ENCODE results near the gene GTPBP4.

Gene GTPBP4

DNA sequence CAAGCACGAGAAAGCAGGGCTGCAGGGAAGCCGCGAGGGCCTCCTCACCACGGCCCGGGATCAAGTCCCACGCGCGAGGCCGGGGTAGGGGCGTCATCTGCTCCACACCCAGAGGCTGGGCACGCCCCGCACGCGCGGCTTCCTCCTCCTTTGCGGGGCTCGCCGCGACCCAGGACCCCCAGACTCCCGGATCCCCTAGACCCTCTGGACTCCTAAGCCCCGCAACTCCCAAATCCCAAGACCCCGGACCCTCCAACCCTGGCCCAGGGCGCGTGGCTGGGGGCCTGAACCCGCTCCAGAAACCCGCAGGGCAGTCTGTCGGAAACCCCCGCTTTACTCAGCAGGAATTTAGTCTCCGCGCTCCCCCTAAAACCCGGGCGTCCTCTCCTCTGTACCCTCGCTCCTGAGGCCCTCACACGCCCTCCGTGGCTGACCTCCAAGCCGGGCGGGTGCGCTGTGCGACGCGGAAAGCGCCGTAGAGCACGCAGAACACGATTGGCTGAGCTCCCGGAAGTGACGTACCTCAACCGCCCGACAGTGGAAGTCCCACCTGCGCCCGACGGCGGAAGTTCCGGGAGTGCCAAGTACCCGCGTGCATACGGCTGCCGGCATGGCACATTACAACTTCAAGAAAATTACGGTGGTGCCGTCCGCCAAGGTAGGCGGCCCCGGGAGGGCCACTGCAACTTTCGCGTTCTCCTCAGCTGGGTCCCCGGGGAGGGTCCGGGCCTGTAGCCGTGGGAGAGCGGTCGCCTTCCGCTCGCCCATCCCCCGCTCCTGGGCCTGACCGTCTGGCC lies at the start of gene GTPBP4:
TSS of gene GTPBP4 (plus strand) at position 565 of the 797 bp plus-strand sequence. CDS start at position 611, 46 bp downstream.
- Mint-ChIP-seq H3K27ac (peak within 1 kb of the TSS; percentile 98), H3K36me3 (ENCODE audit: low read depth) (peaks cover 38% of the 10 kb centered on the region), H3K27me3 (no peaks in the 10 kb centered on the region), H3K4me3 (peak within 1 kb of the TSS; percentile 93), H3K9me3 (no peaks in the 10 kb centered on the region), H3K4me1 (ENCODE audit: low read depth) (peaks cover 48% of the 10 kb centered on the region)

DNA sequence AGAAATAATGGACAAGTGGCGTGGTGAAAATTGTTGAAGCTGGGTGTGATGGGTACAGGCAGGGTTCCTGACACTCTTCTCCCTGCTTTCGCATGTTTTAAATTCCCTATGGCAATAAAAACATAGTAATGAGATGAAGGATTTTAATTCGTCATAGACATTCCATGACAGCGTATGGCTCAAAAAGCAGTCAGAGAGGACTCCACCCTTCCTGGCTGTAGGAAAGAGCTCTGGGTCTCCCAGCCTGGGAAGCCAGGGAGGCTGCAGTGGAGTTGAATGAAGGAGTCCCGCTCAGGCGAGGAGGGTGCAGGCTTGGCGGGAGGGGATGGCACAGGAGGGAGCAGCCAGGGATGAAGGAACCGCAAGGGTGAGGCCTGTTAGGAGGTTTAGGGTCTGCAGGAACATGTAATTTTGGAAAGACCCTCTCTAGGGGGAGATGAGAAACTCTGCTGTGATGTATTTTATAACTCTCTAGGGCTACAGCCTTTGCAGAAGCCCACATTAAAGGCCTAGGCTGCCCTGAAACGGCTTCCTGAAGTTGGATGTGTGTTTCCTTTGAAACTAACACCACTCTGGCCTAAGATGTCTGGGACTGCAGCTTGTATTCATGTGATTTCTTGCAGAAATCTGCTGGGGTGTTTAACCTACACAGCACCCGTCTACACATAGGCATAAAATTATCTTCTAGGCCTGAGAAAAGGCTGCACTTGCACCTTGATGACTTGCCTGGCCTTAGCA lies 49.1 kb upstream of the GTPBP4 start:
- H3K4me3 Mint-ChIP-seq = no peak overlapping the region
- H3K27me3 Mint-ChIP-seq = no peaks in the 10 kb centered on the region
- no peaks in the 10 kb centered on the region for H3K9me3 Mint-ChIP-seq
- H3K27ac Mint-ChIP-seq = no peak overlapping the region
- H3K36me3 Mint-ChIP-seq (ENCODE audit: low read depth) = no peaks in the 10 kb centered on the region
- peaks cover 43% of the 10 kb centered on the region for H3K4me1 Mint-ChIP-seq (ENCODE audit: low read depth)

DNA sequence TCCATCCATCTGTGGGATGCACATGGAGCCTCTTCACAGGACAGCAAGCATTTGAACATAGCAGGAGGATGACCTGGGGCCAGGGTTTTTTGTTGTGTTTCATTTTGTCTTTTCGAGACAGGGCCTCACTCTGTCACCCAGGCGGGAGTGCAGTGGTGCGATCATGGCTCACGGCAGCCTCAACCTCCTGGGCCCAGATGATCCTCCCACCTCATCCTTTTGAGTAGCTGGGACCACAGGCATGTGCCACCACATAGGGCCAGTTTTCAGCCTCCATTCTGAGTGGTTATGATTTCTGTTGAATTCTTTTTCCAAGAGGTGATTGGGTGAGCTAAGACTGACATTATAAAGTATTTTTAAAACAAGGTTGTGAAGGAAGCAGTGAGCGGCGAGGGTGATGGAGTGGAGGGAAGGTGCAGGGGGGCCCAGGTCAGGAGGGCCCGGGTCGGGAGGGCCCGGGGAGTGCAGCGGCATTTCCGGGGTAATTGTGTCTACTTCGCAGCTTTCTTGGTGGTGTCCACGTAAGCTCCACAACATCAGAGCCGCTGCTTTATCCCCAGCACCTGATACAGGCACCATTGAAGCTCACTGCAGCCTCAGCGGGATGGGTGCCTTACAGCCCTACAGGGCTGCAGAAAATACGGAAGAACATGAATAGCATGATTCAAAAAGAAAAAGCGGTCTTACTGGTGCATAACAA lies 44.8 kb upstream of the GTPBP4 start:
- no peaks in the 10 kb centered on the region for H3K9me3 Mint-ChIP-seq
- no peak overlapping the region for H3K27ac Mint-ChIP-seq
- H3K36me3 Mint-ChIP-seq (ENCODE audit: low read depth) = no peaks in the 10 kb centered on the region
- peaks cover 44% of the 10 kb centered on the region for H3K4me1 Mint-ChIP-seq (ENCODE audit: low read depth)
- no peak overlapping the region for H3K4me3 Mint-ChIP-seq
- no peaks in the 10 kb centered on the region for H3K27me3 Mint-ChIP-seq

DNA sequence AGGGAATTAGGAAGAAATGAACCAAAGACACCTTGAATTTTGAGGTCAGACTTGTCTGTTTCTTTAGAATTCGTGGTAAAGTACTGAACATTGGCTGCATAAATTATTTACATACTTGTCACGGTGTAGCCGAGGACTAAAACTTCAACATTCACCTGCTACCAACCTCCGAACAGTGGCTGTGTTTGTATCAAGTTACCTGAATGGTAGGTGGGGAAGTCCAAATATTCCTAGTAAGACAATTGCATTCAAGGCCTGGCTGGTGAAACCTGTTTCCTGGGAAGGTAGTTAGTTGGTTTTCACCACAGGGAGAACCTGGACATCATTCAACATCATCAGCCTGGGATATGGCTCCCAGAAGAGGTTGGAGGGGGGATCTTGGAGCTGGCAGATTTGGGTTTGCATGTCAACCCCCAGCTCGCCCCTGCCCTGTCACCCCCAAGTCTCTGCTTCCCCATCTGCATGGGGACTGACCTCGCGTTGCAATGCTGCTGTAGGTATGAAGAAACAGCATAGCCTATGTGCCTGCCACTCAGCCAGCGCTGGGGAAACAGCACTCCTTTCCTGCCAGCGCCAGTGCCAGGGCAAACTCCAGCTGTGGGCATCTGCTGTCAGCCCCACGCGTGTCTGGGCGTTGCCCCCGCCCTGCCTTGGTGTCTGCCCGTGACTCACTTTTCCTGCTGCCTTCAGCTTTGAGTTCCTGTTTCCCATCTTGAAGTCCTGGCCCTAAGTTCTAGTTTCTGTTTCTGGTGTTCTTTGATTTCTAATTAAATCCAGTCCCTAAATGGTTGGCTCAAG lies 44.0 kb upstream of the GTPBP4 start:
- peak overlapping the region; percentile 17 for H3K27ac Mint-ChIP-seq
- H3K4me1 Mint-ChIP-seq (ENCODE audit: low read depth) = peaks cover 36% of the 10 kb centered on the region
- no peaks in the 10 kb centered on the region for H3K27me3 Mint-ChIP-seq
- H3K4me3 Mint-ChIP-seq = peak overlapping the region; percentile 18
- no peaks in the 10 kb centered on the region for H3K36me3 Mint-ChIP-seq (ENCODE audit: low read depth)
- no peaks in the 10 kb centered on the region for H3K9me3 Mint-ChIP-seq

DNA sequence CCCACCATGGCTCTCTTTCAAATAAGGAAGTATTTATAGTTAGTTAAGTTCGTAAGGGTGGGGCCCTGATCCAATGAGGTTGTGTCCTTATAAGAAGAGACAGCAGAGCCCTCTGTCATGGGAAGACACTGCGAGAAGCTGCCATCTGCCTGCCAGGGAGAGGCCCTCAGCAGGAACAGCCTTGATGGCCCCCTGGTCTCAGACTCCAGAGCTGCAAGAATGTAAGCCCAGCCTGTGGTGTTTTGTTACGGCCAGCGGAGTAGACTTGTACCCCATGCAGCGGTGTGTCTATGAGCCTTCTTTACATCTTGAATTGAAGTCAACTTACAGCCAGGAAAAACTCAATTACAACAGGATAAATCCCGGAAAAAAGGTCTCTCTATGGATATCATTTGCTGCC lies 42.5 kb upstream of the GTPBP4 start:
- Mint-ChIP-seq H3K36me3 (ENCODE audit: low read depth) (no peaks in the 10 kb centered on the region), H3K27me3 (no peaks in the 10 kb centered on the region), H3K9me3 (no peaks in the 10 kb centered on the region), H3K4me1 (ENCODE audit: low read depth) (peaks cover 31% of the 10 kb centered on the region), H3K27ac (no peak overlapping the region), H3K4me3 (no peak overlapping the region)

DNA sequence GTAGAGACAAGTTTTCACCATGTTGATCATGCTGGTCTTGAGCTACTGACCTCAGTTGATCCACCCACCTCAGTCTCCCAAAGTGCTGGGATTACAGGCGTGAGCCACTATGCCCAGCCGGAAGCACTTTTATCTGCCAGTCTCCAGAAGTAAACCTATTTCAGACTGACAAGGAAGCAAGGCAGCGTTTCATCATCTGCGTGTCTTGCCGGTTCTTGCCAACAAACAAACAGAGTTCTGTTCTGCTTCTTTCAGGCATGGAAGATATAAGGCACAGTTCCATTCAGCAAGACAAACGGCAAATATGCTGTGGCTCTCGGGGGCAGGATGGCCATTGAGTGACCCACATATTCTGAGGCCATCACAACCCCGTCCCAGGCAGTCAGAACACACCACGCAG lies 41.2 kb upstream of the GTPBP4 start:
- Mint-ChIP-seq H3K9me3 (no peaks in the 10 kb centered on the region), H3K36me3 (ENCODE audit: low read depth) (no peaks in the 10 kb centered on the region), H3K27ac (no peak overlapping the region), H3K4me3 (no peak overlapping the region), H3K4me1 (ENCODE audit: low read depth) (peaks cover 28% of the 10 kb centered on the region), H3K27me3 (no peaks in the 10 kb centered on the region)

DNA sequence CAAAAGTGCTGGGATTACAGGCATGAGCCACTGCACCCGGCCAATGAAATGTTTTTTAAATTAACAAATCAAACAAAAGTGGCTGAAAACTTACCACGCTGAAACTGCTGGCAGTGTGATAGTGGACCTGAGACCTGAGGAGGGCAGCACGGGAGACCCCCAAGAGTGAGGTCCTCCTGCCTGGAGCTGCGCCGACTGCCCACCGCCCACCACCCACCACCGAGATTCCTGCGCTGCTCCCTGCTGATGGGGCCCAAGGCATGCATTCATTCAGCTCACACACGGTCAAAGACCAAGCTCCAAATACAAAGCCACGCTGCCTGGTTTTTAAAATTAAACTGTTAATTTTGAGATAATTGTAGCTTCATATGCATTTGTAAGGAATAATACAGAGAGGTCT lies 40.4 kb upstream of the GTPBP4 start:
- Mint-ChIP-seq H3K9me3 (no peaks in the 10 kb centered on the region), H3K36me3 (ENCODE audit: low read depth) (no peaks in the 10 kb centered on the region), H3K4me1 (ENCODE audit: low read depth) (peaks cover 20% of the 10 kb centered on the region), H3K27me3 (no peaks in the 10 kb centered on the region), H3K4me3 (no peak overlapping the region), H3K27ac (no peak overlapping the region)

DNA sequence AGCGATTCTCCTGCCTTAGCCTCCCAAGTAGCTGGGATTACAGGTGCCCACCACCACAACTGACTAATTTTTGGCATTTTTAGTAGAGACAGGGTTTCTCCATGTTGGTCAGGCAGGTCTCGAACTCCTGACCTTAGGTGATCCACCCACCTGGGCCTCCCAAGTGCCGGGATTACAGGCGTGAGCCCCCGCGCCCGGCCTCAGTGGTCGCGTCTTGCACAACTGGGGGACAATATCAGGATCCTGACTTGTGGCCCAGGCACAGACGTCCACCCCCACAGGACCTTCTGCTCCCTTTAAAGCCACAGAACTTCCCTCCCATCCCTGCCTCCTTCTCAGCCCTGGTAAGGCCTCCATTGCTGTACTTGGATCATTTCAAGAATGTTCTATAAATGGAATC lies 39.9 kb upstream of the GTPBP4 start:
- Mint-ChIP-seq H3K4me3 (no peak overlapping the region), H3K9me3 (no peaks in the 10 kb centered on the region), H3K27me3 (no peaks in the 10 kb centered on the region), H3K27ac (no peak overlapping the region), H3K36me3 (ENCODE audit: low read depth) (no peaks in the 10 kb centered on the region), H3K4me1 (ENCODE audit: low read depth) (peaks cover 15% of the 10 kb centered on the region)

DNA sequence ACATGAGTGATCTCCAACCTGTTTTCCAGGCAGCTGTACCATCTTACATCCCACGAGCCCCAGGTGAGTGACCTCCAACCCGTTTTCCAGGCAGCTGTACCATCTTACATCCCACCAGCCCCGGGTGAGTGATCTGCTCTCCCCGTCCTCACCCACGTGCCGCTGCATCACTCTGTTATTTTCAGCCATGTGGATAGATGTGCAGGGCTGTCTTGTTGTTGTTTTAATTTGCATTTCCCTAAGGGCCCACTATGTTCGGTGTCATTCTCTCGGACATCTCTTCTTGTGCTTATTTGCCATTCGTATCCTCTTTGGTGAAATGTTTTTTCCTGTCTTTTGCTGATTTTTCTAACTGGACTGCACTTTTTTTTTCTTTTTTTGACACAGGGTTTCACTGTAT lies 38.8 kb upstream of the GTPBP4 start:
- H3K27ac Mint-ChIP-seq = no peak overlapping the region
- H3K36me3 Mint-ChIP-seq (ENCODE audit: low read depth) = no peaks in the 10 kb centered on the region
- H3K27me3 Mint-ChIP-seq = peaks cover 3% of the 10 kb centered on the region
- H3K4me1 Mint-ChIP-seq (ENCODE audit: low read depth) = peaks cover 4% of the 10 kb centered on the region
- no peaks in the 10 kb centered on the region for H3K9me3 Mint-ChIP-seq
- no peak overlapping the region for H3K4me3 Mint-ChIP-seq

DNA sequence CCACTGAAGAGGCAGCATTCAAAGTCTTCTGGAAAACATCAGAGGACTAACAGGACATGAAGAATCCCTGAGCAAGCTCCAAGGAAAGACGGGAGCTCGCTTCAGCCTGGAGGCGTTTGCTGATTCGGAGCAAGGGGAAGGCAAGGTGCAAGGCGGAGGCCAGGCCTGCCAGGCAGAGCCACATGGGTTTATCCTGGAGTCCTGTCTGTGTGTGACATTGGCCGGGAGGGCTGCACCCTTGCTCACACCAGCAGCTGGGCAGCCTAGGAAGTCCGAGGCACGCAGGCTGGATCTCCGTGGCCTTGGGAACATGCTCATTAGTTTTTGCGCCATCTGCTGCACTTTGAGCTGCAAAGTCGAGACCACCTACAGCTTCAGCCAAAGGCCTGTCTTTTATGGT lies 34.4 kb upstream of the GTPBP4 start:
- H3K27ac Mint-ChIP-seq = no peak overlapping the region
- peaks cover 6% of the 10 kb centered on the region for H3K27me3 Mint-ChIP-seq
- H3K9me3 Mint-ChIP-seq = no peaks in the 10 kb centered on the region
- H3K4me3 Mint-ChIP-seq = no peak overlapping the region
- H3K36me3 Mint-ChIP-seq (ENCODE audit: low read depth) = no peaks in the 10 kb centered on the region
- H3K4me1 Mint-ChIP-seq (ENCODE audit: low read depth) = no peaks in the 10 kb centered on the region

DNA sequence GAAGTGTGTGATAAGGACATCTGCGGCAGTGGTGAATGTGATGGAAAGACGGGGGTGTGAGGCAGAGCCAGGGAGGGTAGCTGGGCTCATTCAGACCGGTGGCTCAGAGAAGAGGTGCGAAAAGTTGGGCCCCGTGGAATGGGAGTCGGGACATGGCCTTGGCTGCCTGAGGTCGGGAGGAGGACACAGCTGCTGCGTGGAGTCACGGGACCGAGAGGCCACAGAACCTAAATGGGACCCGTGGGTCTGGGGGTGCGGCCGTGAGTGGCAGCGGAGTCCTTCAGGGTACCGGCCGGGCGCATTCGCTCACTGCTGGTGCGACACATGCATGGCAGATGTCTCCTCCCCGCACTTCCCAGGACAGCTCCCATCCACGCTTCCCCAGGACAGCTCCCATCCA lies 33.8 kb upstream of the GTPBP4 start:
- Mint-ChIP-seq H3K4me1 (ENCODE audit: low read depth) (no peaks in the 10 kb centered on the region), H3K36me3 (ENCODE audit: low read depth) (no peaks in the 10 kb centered on the region), H3K27ac (no peak overlapping the region), H3K27me3 (peaks cover 8% of the 10 kb centered on the region), H3K9me3 (no peaks in the 10 kb centered on the region), H3K4me3 (no peak overlapping the region)

DNA sequence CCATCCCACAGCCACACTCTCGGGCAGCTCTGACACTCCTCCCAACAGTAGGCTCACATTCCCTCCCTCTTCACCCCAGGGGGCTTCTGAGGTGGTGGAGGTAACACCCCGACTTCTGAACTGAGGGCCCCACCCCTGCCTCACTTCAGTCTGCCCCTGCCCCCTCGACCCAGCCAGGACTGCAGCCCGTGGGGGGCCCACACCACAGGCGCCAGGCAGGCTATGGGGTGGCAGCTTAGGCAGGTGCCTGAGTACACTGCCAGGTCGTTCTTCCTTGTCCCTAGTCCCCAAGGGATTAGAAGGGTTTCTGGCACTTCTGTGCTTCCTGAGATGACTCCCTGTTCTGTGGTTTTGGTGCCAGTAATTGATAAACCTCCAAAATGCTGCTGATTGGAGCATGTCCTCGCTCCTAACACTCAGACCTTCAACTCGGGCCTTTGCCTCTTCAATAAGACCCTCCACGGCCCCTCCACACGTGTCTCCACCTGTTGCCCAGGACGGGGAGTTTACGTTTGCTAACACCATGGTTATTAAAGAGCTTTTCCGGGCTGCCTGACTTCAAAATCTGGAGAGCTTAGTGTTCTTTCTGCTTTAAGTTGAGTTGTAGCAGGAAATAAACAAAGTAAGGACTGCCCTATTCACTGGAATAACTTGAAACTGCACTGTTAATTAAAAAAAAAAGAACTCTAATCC lies 33.0 kb upstream of the GTPBP4 start:
- Mint-ChIP-seq H3K4me1 (ENCODE audit: low read depth) (no peaks in the 10 kb centered on the region), H3K27ac (no peak overlapping the region), H3K36me3 (ENCODE audit: low read depth) (no peaks in the 10 kb centered on the region), H3K27me3 (peaks cover 12% of the 10 kb centered on the region), H3K9me3 (no peaks in the 10 kb centered on the region), H3K4me3 (no peak overlapping the region)

DNA sequence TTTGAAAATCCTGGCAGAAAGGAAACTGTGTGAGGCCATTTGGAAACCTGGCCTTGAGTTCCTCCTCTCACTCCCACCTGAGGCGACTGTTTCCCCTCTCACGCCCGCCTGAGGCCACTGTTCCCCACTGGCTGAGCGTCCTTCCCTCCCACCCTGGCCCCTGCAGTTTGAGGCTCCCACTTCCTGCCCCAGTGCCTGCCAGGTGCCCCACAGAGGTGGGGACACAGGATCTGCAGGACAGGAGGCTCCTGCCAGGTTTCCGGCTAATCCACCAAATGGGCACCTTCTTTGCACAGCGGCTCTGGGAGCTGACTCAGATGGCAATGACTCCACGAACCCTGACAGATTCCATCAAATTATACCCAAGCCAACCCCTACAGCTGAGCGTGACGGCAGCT lies 32.4 kb upstream of the GTPBP4 start:
- Mint-ChIP-seq H3K4me3 (no peak overlapping the region), H3K4me1 (ENCODE audit: low read depth) (no peaks in the 10 kb centered on the region), H3K27ac (no peak overlapping the region), H3K36me3 (ENCODE audit: low read depth) (no peaks in the 10 kb centered on the region), H3K27me3 (peaks cover 12% of the 10 kb centered on the region), H3K9me3 (no peaks in the 10 kb centered on the region)

DNA sequence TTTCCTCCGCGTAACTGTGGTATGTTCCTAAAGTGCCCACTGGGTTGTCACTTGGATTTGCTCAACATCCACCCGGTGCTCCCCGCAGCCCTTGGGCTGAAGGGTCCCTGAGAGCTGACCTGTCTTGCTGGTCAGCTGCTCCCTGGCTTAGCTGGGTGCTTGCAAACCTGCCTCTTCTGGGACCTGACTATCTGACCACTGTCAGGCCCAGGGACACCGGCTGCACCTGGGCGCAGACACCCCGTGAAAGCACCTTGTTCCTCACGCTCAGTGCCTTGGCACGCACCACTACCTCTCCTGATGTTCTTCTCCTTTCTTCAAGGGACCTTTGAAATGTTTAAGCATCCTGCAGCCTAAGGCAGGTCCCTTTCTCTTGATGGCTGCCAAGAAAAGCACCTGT lies 30.1 kb upstream of the GTPBP4 start:
- H3K4me3 Mint-ChIP-seq = no peak overlapping the region
- H3K27ac Mint-ChIP-seq = no peak overlapping the region
- H3K27me3 Mint-ChIP-seq = peaks cover 12% of the 10 kb centered on the region
- H3K4me1 Mint-ChIP-seq (ENCODE audit: low read depth) = no peaks in the 10 kb centered on the region
- H3K36me3 Mint-ChIP-seq (ENCODE audit: low read depth) = no peaks in the 10 kb centered on the region
- H3K9me3 Mint-ChIP-seq = no peaks in the 10 kb centered on the region

Measured in stimulated activated naive CD8-positive, alpha-beta T cell treated with anti-CD3 and anti-CD28 coated beads, Interleukin-15, Interleukin-2, amounts not matched to agents 100 ng/mL and 50 ng/mL, for 24 hours (primary cell).